Parietal lobe (tissue), 2 donors: Measurements from ENCODE around the gene YIPF6. TPM values are rescaled to one million over a fixed set of nuclear protein-coding genes. Genes with fewer than 3 reads are reported as not detected.

Source experiments
- small RNA-seq: library from RNA; depleted of rRNA; stranded (forward); fragments of <200 nt; gene quantifications from one replicate; pipeline ENCODE3, GENCODE V24; 2014; ENCODE audit warnings: low replicate concordance
- total RNA-seq: library from RNA; depleted of rRNA; stranded (reverse); fragments of >200 nt; gene quantifications from one replicate; pipeline ENCODE4 v1.2.3, GENCODE V29; 2014

Gene YIPF6, protein sequence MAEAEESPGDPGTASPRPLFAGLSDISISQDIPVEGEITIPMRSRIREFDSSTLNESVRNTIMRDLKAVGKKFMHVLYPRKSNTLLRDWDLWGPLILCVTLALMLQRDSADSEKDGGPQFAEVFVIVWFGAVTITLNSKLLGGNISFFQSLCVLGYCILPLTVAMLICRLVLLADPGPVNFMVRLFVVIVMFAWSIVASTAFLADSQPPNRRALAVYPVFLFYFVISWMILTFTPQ
- 26.6 TPM for total RNA-seq

DNA sequence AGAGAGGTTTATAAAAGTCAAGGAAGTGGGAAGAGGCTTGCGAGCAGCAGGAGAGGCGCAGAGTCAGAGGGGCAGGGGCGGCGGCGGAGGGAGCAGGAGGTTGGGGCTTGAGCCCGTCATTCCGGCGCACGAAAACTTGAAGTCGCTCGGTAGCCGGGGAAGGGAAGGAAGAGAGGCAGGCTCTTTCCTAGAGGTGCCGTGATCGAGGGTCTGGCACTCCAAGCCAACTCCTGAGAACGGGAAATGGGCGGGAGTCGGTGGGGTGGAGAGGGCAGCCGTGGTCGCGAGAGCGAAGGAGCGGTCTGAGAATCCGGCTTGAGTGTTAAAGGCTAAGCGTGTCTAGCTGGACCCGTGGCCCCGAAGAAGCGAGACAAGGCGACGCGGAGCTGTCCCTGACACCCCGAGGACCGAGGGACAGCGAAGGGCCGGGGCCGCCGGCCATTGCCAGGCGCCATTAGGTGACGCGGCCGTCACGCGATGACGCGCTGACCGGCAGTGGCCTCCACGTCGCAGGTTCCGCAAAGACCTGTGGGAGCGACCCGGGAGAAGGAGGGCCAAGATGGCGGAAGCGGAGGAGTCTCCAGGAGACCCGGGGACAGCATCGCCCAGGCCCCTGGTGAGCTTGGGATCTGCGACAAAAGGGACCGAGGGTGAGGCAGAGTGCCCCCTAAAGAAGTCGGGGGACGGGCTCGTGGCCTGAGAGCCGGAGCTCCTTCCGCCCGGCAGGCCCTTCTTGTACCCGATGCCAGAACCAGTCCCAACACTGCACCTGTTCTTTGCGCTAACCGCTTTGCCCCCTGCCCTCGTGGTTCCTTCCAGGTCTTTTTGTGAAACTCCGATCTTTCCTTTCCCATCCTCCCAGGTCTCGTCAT is at the start of gene YIPF6:
YIPF6 (plus strand) TSS at position 544 of the 872 bp plus-strand sequence; CDS start at position 560, 16 bp downstream.

Small RNAs within 50 kb of the gene (small RNA-seq; reads per million reads assigned to genes)
- gene RNU6-245P = not detected

Other genes starting within 250 kb of the YIPF6 start
- gene OPHN1, start 65.6 kb upstream of the YIPF6 start, total RNA-seq = 57.9 TPM
- 2.2 TPM for gene STARD8, start 148.6 kb downstream of the YIPF6 start, total RNA-seq